Activated T-cell treated with anti-CD3 and anti-CD28 coated beads, Interleukin-2, amount 50 U/mL, for 4 hours (primary cell): ENCODE results near the gene MIEF1. TPM values are rescaled to one million over a fixed set of nuclear protein-coding genes. Genes with fewer than 3 reads are reported as not detected.

Source experiments
- ATAC-seq, 2 donors: fragments of 200-7000 bp; cut with Tn5 transposase; one replicate each; pipeline ENCODE4 v1.10.0; 2021
- DNase-seq: peaks from one replicate; pipeline ENCODE4 v3.0.0-alpha.2; 2020
- H3K27me3 Mint-ChIP-seq: one replicate; pipeline ENCODE4 v1.8.0; 2021; ENCODE audit warnings: low read depth, mixed read lengths
- H3K36me3 Mint-ChIP-seq: one replicate; pipeline ENCODE4 v1.8.0; 2022; ENCODE audit warnings: mixed read lengths; ENCODE audit not compliant: insufficient read depth
- H3K4me1 Mint-ChIP-seq: one replicate; pipeline ENCODE4 v1.8.0; 2021; ENCODE audit warnings: low read depth, mixed read lengths
- H3K4me3 Mint-ChIP-seq: one replicate; pipeline ENCODE4 v1.8.0; 2021; ENCODE audit warnings: mild to moderate bottlenecking, moderate library complexity, mixed read lengths
- H3K9me3 Mint-ChIP-seq: one replicate; pipeline ENCODE4 v1.8.0; 2021; ENCODE audit warnings: mixed read lengths
- total RNA-seq, 3 donors: library from RNA; stranded (reverse); gene quantifications; one replicate each; pipeline ENCODE4 v1.2.1, GENCODE V29; 2021

Gene MIEF1
- 10 to 100 TPM; 69.9 to 76.6 (median 70.7) TPM for total RNA-seq

DNA sequence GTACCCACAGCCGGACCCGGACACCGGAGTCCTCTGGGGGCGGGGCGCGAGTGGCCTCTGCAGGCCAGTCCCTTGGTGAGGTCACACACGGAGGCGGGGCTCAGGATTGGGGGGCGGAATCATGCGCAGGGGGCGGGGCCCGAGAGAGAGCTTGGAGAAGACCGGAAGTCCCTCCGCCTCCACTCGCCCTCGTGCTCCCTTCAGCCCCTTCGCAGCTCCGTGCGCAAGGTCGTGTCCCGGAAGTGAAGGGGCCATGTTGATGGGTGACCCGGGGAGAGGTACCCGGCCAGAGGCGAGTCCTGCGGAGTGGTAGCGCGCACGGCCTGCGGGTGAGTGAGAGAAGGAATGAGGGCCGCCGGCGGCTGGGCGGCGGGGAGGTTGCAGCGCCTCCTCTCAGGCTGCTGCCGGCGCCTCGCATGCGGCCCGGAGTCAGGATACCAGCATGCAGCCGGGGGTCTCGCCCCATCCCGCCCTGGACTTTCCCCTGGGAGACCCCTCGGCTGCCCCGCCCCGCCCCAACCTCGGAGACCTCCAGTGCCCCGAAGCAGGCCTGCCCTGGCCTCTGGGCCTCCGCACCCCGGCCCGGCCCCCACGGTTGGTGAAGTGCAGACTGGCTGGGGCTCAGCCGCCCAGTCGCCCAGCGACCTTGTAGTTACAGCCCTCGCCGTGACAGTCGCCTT lies at the start of gene MIEF1:
TSS of gene MIEF1 (plus strand) at position 182 of the 680 bp plus-strand sequence. CDS start 9,005 bp downstream, outside the sequence.
- Mint-ChIP-seq H3K9me3 (no peaks in the 10 kb centered on the region), H3K4me1 (peaks cover 37% of the 10 kb centered on the region), H3K36me3 (peaks cover 28% of the 10 kb centered on the region), H3K27me3 (no peaks in the 10 kb centered on the region), H3K4me3 (peak within 1 kb of the TSS; percentile 95)
- peak; percentile 97 to 98 for ATAC-seq
- peak; percentile 86 for DNase-seq

DNA sequence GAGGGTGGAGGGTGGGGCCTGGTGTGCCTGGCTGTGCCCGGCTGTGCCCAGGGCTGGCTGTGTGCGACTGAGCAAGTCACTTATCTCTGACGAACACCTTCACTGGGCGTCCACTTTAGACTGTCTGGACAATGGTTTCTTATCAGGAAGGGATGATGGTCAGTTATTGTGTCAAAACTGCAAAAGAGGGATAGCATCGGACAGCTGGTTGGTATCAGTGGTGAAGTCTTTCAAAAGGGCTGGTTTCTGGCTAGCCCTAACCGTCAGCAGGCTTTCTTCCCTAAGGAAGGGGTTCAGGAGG lies 49.4 kb upstream of the MIEF1 start:
- ATAC-seq (no peak), DNase-seq (no peak)
- peaks cover 25% of the 10 kb centered on the region for H3K27me3 Mint-ChIP-seq
- no peaks in the 10 kb centered on the region for H3K9me3 Mint-ChIP-seq
- no peak overlapping the region for H3K4me3 Mint-ChIP-seq
- H3K36me3 Mint-ChIP-seq, result no peaks in the 10 kb centered on the region
- H3K4me1 Mint-ChIP-seq, result peaks cover 14% of the 10 kb centered on the region

DNA sequence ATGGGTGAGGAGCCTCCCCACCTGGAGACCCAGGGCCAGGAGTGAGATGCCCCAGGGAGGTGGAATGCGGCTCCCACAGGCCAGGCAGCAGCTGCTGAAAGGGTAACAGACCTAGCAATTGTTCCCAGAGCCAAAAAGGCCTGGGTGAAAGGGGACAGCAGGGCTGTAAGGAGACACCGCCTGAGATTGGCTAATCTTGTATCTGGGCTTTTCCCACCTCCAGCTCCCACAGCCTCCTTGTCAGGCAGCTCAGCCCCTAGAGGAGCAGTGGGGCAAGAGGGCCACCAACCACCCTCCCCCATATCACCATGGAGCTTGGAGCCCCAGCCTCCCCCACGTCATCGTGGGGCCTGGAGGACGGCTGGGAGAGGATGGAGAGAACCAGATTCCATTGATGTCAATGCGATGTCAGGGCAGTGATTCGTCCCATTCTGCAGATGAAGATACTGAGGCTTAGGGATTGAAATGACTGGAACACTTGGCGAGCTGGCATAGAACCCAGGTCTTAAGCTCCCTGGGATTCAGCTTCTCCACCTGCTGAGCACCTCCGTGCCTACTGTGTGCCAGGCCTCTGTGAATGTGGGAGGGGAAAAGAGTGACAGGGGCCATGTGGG lies 48.2 kb upstream of the MIEF1 start:
- Mint-ChIP-seq H3K4me1 (peaks cover 21% of the 10 kb centered on the region), H3K36me3 (no peaks in the 10 kb centered on the region), H3K27me3 (peaks cover 35% of the 10 kb centered on the region), H3K4me3 (no peak overlapping the region), H3K9me3 (no peaks in the 10 kb centered on the region)
- DNase-seq (no peak), ATAC-seq (no peak)

DNA sequence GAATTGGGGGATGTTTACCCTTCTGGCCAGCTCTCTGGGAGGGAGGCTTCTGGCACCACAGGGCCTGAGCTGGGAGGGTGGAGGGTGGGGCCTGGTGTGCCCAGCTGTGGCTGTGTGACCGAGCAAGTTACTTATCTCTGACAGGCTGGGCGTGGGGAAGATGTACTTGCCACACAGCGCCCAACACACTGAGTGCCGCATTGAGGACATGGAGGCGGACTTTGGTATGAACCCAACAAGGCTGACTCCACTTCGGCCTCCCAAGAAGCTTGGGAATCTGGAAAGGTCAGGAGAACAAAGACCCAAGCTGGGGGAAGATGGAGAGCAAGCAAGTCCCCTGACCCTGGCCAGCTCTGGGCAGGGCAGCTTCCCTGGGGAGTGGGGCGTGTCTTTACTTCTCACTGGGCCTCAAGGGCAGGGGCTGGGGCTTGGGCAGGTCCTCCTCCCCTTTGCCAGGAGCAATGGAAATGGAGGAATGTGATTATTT lies 47.7 kb upstream of the MIEF1 start:
- ATAC-seq (no peak), DNase-seq (no peak)
- Mint-ChIP-seq H3K27me3 (peaks cover 38% of the 10 kb centered on the region), H3K4me3 (no peak overlapping the region), H3K4me1 (peaks cover 21% of the 10 kb centered on the region), H3K36me3 (no peaks in the 10 kb centered on the region), H3K9me3 (no peaks in the 10 kb centered on the region)

DNA sequence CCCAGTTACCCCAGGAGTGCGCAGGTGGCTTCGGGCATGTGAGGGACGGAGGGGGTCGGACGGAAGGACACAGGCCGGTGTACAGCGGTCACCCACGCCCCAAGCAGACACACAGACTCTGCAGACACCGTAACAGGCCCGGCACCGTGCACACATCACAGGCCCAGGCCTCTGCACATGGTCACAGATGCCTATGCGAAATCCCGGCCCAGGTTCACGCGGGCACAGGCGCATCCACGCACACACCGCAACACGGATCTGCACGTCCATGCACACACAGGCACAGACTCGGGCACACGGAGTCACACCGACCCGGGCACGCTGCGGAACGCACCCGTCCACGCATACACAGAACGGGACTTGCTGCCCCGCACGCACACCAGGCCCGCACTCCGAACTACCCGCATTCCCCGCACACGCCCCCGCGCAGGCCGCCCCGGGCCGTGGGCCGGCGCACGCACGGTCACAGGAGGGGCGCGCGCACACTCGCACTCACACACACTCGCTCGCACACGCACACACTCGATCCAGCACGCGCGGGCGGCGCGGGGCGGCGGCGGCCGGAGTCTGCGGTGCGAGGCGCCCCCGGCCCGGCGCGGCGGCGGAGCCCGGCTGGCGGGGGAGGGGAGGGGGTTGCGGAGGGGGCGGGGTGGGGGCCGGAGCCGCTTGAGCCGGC lies 45.4 kb upstream of the MIEF1 start, which contains the start of gene MGAT3:
TSS of gene MGAT3 (plus strand) at position 491 of the 676 bp plus-strand sequence. CDS start 30,336 bp downstream, outside the sequence.
- Mint-ChIP-seq H3K4me1 (peaks cover 17% of the 10 kb centered on the region), H3K36me3 (no peaks in the 10 kb centered on the region), H3K9me3 (no peaks in the 10 kb centered on the region), H3K4me3 (peak within 1 kb of the TSS; percentile 59), H3K27me3 (peaks cover 46% of the 10 kb centered on the region)
- DNase-seq (no peak), ATAC-seq (peak in 1 of 2 donors; percentile 11)

DNA sequence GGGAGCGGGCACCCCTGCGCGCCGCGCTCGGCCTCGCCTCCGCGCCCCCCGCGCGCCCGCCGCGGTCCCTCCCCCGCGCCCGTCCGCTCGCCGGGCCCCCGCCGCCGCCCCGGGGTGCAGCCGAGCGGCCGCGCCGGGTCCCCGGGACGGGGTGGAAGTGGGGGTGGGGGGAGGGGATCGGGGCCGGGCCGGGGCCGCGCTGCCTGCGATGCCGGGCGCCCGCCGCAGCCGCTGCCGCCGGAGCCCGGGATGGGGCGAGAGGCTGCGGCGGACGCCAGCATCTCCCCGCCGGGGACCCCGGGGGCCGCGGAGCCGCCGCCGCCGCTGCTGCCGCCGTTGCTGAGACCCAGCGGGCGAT lies 44.9 kb upstream of the MIEF1 start:
- ATAC-seq (peak; percentile 51 to 58), DNase-seq (no peak)
- Mint-ChIP-seq H3K9me3 (no peaks in the 10 kb centered on the region), H3K4me3 (no peak overlapping the region), H3K27me3 (peaks cover 46% of the 10 kb centered on the region), H3K36me3 (no peaks in the 10 kb centered on the region), H3K4me1 (peaks cover 17% of the 10 kb centered on the region)

DNA sequence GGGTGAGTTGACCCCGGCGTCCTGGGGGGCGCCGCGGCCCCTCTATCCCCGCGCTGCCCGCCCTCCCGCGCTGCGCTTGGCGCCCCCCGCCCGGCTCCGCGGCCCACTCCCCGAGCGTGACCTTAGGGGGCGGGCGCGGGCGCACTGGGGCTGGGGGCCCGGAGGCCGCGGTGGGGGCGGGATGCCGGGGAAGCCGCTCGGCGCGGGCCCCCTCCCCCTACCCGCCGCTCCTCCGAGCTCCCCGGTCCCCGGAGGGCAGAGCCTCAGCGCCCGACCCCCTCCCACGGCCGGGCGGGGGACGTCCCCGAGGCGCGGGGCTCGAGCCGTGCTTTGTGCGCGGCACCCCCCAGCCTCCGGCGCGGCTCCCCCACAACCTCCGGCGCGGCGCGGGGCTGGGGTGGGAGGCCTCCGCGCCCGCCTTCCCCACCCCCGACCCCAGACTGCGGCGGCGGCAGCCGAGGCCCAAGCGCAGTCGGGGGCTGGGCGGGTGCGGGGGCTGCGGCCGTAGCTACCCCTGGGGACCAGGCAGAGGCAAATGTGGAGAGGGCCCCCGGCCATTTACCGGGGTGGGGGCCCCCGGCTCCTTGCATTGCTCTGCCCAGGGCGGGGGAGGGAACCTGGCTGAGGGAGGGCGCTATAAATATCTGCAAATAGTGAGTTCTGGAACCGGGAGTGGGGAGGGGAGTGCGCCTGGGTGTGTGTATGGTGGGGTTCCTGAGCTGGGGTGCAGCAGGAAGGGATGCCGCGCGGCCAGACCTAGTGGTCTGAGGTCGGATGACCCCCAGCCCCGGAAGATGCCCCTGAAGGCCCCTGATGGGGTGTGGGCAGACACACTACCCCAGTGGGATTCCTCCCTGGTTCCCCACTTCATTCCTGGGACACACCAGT lies 44.3 kb upstream of the MIEF1 start:
- peaks cover 46% of the 10 kb centered on the region for H3K27me3 Mint-ChIP-seq
- no peaks in the 10 kb centered on the region for H3K9me3 Mint-ChIP-seq
- ATAC-seq (peak; percentile 38 to 51), DNase-seq (no peak)
- no peaks in the 10 kb centered on the region for H3K36me3 Mint-ChIP-seq
- H3K4me1 Mint-ChIP-seq, result peaks cover 17% of the 10 kb centered on the region
- peak overlapping the region; percentile 68 for H3K4me3 Mint-ChIP-seq

DNA sequence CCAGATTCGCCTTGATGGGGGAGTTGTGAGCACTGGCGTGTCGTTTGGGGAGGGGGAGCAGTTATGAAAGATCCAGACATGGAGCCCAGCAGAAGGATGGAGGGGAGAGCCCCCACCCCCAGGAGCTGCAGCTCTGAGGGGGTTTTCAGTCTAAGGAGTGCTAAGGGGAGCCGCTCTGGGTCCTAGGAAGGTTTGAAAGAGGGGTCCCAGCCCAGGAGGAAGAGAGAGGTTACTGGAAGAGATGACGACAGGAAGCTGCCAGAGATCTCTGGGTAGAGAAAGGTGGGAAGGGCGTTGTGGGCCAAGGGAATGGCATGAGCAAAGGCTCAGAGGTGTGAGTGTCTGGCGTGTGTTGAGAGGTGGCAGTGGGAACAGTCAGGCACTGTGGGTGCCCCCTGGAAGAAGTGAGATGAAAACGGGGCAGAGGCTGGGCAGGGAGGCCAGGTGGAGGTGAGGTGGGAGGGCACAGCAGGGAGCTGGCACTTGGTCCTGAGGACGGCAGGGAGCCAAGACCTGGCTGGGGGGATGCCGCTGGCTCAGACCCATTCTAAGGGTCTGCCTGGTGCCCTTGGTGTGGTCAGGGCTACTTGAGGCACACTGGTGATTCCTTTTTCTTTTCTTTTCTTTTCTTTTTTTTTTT lies 43.5 kb upstream of the MIEF1 start:
- H3K27me3 Mint-ChIP-seq, result peaks cover 46% of the 10 kb centered on the region

DNA sequence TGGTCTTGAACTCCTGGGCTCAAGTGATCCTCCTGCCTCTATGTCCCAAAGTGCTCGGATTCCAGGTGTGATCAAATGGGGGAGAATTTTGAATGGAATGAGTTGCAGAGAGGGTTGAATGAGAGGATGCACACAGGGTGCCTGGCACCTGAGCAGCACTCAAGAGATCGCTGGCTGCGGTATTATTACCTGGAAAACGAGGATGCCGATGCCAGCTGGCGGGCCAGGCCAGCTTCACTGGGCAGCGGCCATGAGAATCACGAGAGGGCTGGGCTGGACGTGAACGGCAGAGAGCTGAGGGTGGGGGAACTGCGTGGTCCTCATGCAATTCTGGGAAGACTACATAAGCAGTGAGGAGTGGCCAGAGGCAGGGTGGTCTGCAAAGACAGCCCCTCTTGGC lies 42.4 kb upstream of the MIEF1 start:
- H3K27me3 Mint-ChIP-seq, result peaks cover 40% of the 10 kb centered on the region
- ATAC-seq (no peak), DNase-seq (no peak)
- peaks cover 17% of the 10 kb centered on the region for H3K4me1 Mint-ChIP-seq
- H3K9me3 Mint-ChIP-seq, result no peaks in the 10 kb centered on the region
- H3K36me3 Mint-ChIP-seq, result no peaks in the 10 kb centered on the region
- no peak overlapping the region for H3K4me3 Mint-ChIP-seq

More for the DNA sequence above, 43.5 kb upstream of the MIEF1 start:
- no peak for DNase-seq
- no peaks in the 10 kb centered on the region for H3K36me3 Mint-ChIP-seq
- no peak for ATAC-seq
- H3K9me3 Mint-ChIP-seq, result no peaks in the 10 kb centered on the region
- H3K4me3 Mint-ChIP-seq, result peak overlapping the region; percentile 68
- H3K4me1 Mint-ChIP-seq, result peaks cover 17% of the 10 kb centered on the region

DNA sequence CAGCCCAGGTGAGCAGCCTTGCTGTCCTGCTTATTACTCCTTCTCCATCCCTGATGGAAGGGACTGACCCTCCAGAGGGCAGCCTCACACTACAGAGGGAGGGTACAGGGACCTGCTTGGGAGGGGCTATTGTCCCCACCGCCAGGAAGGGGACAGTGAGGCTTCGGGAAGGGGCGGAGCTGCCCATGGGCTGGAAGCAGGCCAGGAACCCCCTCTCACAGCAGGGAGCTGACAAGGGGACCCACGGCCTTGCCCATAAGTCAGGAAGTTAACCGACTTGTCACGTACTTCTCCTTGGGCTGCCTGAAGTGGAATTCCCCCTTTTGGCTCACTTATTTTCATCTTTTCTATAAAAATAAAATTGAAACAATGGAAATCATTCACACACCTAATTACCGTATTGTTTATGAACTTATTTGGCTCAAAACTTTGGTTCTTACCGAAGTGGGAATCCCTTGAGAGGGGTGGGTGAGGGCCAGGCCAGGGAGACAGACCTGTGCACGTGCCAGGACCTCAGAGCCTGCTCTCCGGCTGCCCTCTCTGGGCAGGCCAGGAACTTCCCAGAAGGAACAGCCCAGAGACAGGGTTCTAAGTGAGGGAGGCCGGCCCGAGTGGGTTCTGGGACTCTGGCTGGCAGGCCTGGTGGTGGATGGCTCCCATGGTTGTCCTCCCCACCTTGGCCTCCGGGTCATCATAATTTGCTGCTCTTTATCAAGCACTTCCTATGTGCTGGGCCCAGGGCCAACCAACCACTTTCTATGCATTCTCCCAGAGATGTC lies 39.5 kb upstream of the MIEF1 start:
- no peak for ATAC-seq

DNA sequence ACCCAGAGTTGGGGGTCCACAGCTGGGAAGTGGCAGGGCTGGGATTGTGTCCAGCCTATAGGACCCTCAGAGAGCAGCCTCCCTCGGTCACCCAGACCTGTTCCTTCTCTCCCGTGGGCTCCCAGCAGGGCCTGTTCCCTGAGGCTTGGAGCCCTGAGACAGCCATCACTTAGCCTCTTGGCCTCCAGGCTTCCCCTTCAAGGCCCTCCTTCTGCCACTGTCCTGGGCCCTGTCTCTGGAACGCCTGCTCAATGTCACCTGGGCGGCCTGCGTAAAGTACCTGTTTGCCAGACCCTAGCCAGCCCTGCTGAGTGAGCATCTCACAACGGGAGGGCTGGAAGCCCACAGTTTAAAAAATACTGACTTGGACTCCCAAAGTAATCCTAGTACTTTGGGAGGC lies 38.8 kb upstream of the MIEF1 start:
- Mint-ChIP-seq H3K4me1 (peaks cover 4% of the 10 kb centered on the region), H3K27me3 (peaks cover 19% of the 10 kb centered on the region), H3K9me3 (no peaks in the 10 kb centered on the region), H3K4me3 (no peak overlapping the region), H3K36me3 (no peaks in the 10 kb centered on the region)
- no peak for DNase-seq
- no peak for ATAC-seq

More for the DNA sequence above, 39.5 kb upstream of the MIEF1 start:
- Mint-ChIP-seq H3K4me1 (peaks cover 7% of the 10 kb centered on the region), H3K4me3 (no peak overlapping the region), H3K9me3 (no peaks in the 10 kb centered on the region), H3K27me3 (peaks cover 22% of the 10 kb centered on the region), H3K36me3 (no peaks in the 10 kb centered on the region)
- no peak for DNase-seq

DNA sequence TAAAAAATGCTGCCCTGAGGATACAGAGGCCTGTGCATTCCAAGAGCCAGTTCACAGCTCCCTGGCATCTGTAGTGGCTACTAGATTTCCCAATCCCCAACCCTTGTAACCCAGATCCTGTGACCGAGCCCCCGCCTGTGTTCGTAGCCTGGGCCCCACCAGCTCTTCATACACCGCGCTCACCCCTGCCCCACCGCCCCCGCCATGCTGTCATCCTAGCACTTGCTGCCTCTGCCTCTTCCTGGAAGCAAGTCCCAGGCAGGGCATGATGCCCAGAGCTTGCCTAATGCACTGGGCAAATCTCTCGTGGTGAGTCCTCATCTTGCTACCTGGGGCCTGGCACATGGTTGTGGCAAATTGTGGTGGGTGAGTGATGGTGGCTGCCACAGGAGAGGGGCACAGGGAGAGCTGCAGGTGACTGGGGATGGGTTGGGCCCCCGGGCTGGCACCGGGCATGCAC lies 38.1 kb upstream of the MIEF1 start:
- H3K27me3 Mint-ChIP-seq, result peaks cover 16% of the 10 kb centered on the region
- no peaks in the 10 kb centered on the region for H3K4me1 Mint-ChIP-seq
- no peak for ATAC-seq
- no peaks in the 10 kb centered on the region for H3K36me3 Mint-ChIP-seq
- H3K4me3 Mint-ChIP-seq, result no peak overlapping the region
- DNase-seq, result no peak
- no peaks in the 10 kb centered on the region for H3K9me3 Mint-ChIP-seq
